HG02642 (cell line): Measurements from ENCODE around the gene BUB1.
"Not testable (repeated sequence)": the region's sequence is repeated elsewhere in the genome, so short reads cannot be mapped to it uniquely, and the experiment has no call there.

Source experiments
- ATAC-seq: cut with Tn5 transposase; IDR thresholded peaks from one replicate; pipeline ENCODE4 v1.9.1; 2021; ENCODE audit warnings: mild to moderate bottlenecking; ENCODE audit not compliant: unreplicated experiment, poor library complexity

BUB1 gene

DNA sequence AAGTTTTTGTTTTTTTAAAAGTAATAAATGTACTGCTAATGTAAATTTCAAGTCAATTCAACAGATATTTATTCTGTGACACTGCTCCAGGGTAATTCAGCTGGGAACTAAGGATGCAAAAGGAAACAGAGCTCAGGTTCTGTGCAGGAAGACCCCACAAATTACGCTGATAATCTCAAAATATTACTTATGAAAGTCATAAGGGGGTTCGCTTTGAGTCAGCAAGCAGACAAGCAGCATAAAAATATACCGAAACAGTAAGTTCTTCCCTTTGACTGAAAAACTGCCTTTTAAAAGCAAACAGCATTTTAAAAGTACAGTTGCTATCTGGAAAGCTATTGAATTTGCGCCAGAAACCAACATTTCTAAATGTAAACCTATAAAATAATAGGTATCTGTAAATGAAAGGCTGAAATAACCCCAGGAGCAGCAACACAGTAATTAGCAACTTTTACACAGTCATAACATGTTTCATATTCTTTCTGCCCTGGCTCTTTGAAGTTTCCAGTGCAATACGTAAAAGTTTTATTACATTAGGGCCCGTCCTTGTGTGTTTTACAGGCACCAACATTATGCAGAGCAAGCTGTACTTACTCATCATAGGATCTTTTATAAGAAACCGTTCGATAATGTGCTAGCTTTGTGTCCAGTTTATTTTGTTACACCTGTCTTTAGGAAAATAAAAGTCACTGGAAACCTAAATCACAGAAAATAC, 68.9 kb downstream of the BUB1 start:
- ATAC-seq, result not testable (repeated sequence)

DNA sequence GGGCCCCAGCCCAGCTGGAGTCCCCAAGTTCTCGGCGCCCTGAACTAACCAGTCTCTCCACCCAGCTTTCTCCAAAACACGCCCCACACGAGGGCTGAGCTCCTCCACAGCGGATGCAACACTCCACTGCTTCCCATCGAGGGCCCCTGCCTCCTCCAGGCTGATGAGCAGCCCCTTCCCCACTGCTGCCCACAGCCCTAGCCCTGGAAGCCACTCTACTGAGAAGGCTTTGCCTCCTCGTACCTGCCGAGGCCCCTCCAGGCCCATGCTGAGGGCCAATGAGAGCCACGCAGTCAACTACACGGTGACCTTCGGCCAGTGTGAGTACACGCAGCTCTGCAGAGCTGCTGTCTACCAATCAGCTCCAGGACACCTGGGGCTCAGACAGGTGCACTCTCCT, 72.8 kb downstream of the BUB1 start:
- not testable (repeated sequence) for ATAC-seq

DNA sequence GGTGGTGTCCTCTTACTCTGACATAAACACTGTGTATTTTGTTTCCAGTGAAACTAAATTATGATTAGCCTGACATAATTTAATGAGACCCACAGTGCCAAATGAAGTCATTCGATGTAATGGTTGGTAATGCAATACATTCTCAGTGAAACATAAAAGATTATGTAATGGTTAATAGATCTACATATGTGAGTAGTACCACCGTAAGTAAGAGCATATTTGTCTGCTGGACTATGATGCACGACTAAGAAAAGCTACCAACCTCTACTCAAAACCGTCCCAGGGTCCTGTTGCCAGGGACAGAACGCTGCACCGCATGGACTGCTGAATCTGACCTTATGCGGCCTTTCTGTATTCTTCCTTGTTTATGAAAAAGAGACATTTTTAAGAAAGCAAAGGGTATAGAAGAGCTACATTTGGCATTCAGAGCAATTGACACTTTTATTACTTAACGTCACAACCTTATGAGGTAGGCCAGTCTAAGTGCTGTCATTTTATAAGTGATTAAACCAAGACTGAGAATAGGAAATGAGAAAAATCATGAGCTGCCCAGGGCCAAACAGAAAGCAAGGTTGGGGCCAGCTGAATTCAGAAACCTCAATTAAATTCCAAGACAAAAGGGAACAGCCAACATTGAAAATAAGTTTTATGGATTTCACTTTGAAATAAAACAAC, 73.8 kb downstream of the BUB1 start:
- not testable (repeated sequence) for ATAC-seq

GRCh38 chr2:110602139-110602538, 75.7 kb downstream of the BUB1 start:
- ATAC-seq, result not testable (repeated sequence)

DNA sequence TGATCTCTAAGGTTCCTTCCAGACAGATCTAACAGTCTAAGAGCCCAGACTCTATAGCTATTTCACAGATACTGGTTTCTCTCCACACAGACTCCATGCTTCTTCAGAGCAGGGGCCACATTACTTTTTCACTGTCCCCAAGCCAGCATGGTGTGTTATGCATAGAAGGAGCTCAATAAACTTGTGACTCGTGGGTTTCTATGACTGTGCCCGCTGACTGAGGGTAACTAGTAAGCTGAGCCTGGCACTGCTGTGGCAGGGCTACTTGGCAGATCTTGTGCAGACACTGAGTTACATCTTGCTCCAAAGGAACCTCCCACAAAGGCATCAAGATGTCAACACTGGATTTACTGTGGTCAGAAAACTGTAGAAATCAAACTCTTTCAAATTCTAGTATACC, 85.9 kb downstream of the BUB1 start:
- ATAC-seq, result not testable (repeated sequence)

- not testable (repeated sequence) for ATAC-seq
These were observed 88.1 kb downstream of the BUB1 start for GRCh38 chr2:110589677-110590330.

DNA sequence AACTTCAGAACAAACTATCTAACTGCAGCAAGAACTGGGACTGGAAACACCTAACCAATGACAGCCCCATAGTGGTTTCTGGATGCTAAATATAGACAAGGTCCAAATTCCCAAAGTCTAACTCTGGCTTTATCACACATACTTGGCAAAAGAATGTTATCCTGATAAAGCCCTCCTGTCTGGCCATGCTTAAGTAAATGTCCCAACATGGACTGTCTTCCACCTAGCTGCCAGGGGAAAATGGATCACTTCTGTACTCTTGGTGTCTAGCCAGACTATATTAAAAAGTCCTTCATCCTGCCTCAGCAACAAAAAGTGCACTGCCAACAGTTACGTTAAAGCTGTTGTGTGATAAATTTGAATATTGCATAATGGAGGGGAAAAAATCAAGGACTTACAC, 89.3 kb downstream of the BUB1 start:
- not testable (repeated sequence) for ATAC-seq
